Measurements from ENCODE around the gene ZSCAN10.
"Not testable (repeated sequence)": the region's sequence is repeated elsewhere in the genome, so short reads cannot be mapped to it uniquely, and the experiment has no call there.

ZSCAN10 gene

GRCh38 chr16:3088925-3089716 lies 10.0 kb downstream of the ZSCAN10 start:
- no peak for DNase-seq (ENCODE audit: low read depth)
- no peak overlapping the region for H3K4me3 ChIP-seq (ENCODE audit: low read depth, low read length)

GRCh38 chr16:3088450-3088849 lies 10.6 kb downstream of the ZSCAN10 start:
- H3K4me3 ChIP-seq (ENCODE audit: low read depth, low read length): no peak overlapping the region
- DNase-seq (ENCODE audit: low read depth): no peak

GRCh38 chr16:3087243-3088235 lies 11.6 kb downstream of the ZSCAN10 start:
- no peak for DNase-seq (ENCODE audit: low read depth)
- H3K4me3 ChIP-seq (ENCODE audit: low read depth, low read length): no peak overlapping the region

- no peak for DNase-seq (ENCODE audit: low read depth)
Observed at GRCh38 chr16:3086596-3087242, 12.4 kb downstream of the ZSCAN10 start.

GRCh38 chr16:3085868-3086595 lies 13.1 kb downstream of the ZSCAN10 start:
- no peak for DNase-seq (ENCODE audit: low read depth)
- H3K4me3 ChIP-seq (ENCODE audit: low read depth, low read length): no peak overlapping the region

More at GRCh38 chr16:3086596-3087242, 12.4 kb downstream of the ZSCAN10 start:
- no peak overlapping the region for H3K4me3 ChIP-seq (ENCODE audit: low read depth, low read length)

GRCh38 chr16:3084969-3085670 lies 14.0 kb downstream of the ZSCAN10 start:
- DNase-seq (ENCODE audit: low read depth): no peak
- H3K4me3 ChIP-seq (ENCODE audit: low read depth, low read length): no peak overlapping the region

- no peak for DNase-seq (ENCODE audit: low read depth)
- H3K4me3 ChIP-seq (ENCODE audit: low read depth, low read length): no peak overlapping the region
Observed at GRCh38 chr16:3084491-3084890, 14.6 kb downstream of the ZSCAN10 start.

- H3K4me3 ChIP-seq (ENCODE audit: low read depth, low read length); DNase-seq (ENCODE audit: low read depth): not testable (repeated sequence)
Observed at GRCh38 chr16:3083408-3083807, 15.7 kb downstream of the ZSCAN10 start.

- H3K4me3 ChIP-seq (ENCODE audit: low read depth, low read length); DNase-seq (ENCODE audit: low read depth): not testable (repeated sequence)
Observed at GRCh38 chr16:3081957-3082356, 17.1 kb downstream of the ZSCAN10 start.

- no peak for DNase-seq (ENCODE audit: low read depth)
- no peak overlapping the region for H3K4me3 ChIP-seq (ENCODE audit: low read depth, low read length)
Observed at GRCh38 chr16:3080024-3080423, 19.1 kb downstream of the ZSCAN10 start.

GRCh38 chr16:3076577-3076976 lies 22.5 kb downstream of the ZSCAN10 start:
- no peak overlapping the region for H3K4me3 ChIP-seq (ENCODE audit: low read depth, low read length)
- no peak for DNase-seq (ENCODE audit: low read depth)

- DNase-seq (ENCODE audit: low read depth); H3K4me3 ChIP-seq (ENCODE audit: low read depth, low read length): not testable (repeated sequence)
Observed at GRCh38 chr16:3075946-3076345, 23.1 kb downstream of the ZSCAN10 start.

- no peak overlapping the region for H3K4me3 ChIP-seq (ENCODE audit: low read depth, low read length)
Observed at GRCh38 chr16:3075523-3075915, 23.6 kb downstream of the ZSCAN10 start.

GRCh38 chr16:3074860-3075522 lies 24.1 kb downstream of the ZSCAN10 start:
- no peak for DNase-seq (ENCODE audit: low read depth)
- no peak overlapping the region for H3K4me3 ChIP-seq (ENCODE audit: low read depth, low read length)

More at GRCh38 chr16:3075523-3075915, 23.6 kb downstream of the ZSCAN10 start:
- no peak for DNase-seq (ENCODE audit: low read depth)

GRCh38 chr16:3073448-3073847 lies 25.6 kb downstream of the ZSCAN10 start:
- H3K4me3 ChIP-seq (ENCODE audit: low read depth, low read length): no peak overlapping the region
- DNase-seq (ENCODE audit: low read depth): no peak

- DNase-seq (ENCODE audit: low read depth); H3K4me3 ChIP-seq (ENCODE audit: low read depth, low read length): not testable (repeated sequence)
Observed at GRCh38 chr16:3072576-3073263, 26.4 kb downstream of the ZSCAN10 start.

- not testable (repeated sequence) for H3K4me3 ChIP-seq (ENCODE audit: low read depth, low read length); DNase-seq (ENCODE audit: low read depth)
Observed at GRCh38 chr16:3072148-3072547, 26.9 kb downstream of the ZSCAN10 start.

All from skeletal muscle cell (primary cell).